C4-2B (cell line): ENCODE data around the gene LRRC15.

ENCODE experiments used
- CTCF ChIP-seq: fragments of 450-650 bp; conservative IDR thresholded peaks from 2 replicates; pipeline ENCODE4 v1.5.1; 2017; ENCODE audit warnings: mild to moderate bottlenecking
- ZFX ChIP-seq: fragments of 450-650 bp; IDR thresholded peaks from 2 replicates; pipeline ENCODE4 v1.6.1; 2017

DNA sequence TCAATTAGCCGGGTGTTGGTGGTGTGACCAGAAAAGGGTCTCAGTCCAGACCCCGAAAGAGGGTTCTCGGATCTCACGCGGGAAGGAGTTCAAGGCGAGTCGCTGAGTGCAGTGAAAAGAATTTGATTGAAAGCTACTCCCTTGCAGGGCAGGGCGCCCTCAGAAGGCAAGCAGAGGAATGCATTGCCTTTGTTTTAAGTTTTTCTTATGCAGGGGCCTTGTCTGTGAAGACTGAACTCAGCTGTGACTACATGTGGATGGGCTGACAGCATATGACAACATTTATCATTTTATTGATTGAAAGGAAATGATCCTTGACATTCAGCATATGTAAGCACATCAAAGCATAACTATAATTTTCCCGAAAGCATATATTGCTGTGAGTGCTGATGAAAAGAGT is 30.2 kb downstream of the LRRC15 start:
- TF ChIP-seq CTCF (peak; percentile 25), ZFX (no peak)
